GM10847 (cell line): ENCODE results near the gene ZNF689.

Experiments
- POLR2A ChIP-seq: IDR thresholded peaks from 2 replicates; pipeline ENCODE4 v1.6.1; 2011; ENCODE audit not compliant: insufficient read length; ENCODE audit errors: extremely low read depth

Gene ZNF689

GRCh38 chr16:30615358-30616091, 5.3 kb upstream of the ZNF689 start:
- no peak for TF ChIP-seq POLR2A

- TF ChIP-seq POLR2A: no peak
Observed at GRCh38 chr16:30609002-30609925, 925 bp downstream of the ZNF689 start.

GRCh38 chr16:30606004-30606403, 4.2 kb downstream of the ZNF689 start:
- no peak for TF ChIP-seq POLR2A

- no peak for TF ChIP-seq POLR2A
Observed at GRCh38 chr16:30605158-30605557, 5.0 kb downstream of the ZNF689 start.

GRCh38 chr16:30604316-30604947, 5.8 kb downstream of the ZNF689 start:
- TF ChIP-seq POLR2A: no peak

- TF ChIP-seq POLR2A: no peak
Observed at GRCh38 chr16:30603945-30604315, 6.3 kb downstream of the ZNF689 start.

- no peak for TF ChIP-seq POLR2A
Observed at GRCh38 chr16:30602616-30603277, 7.4 kb downstream of the ZNF689 start.

GRCh38 chr16:30601966-30602365, 8.2 kb downstream of the ZNF689 start:
- no peak for TF ChIP-seq POLR2A

- TF ChIP-seq POLR2A: no peak
Observed at GRCh38 chr16:30600929-30601328, 9.3 kb downstream of the ZNF689 start.

GRCh38 chr16:30600215-30600614, 10.0 kb downstream of the ZNF689 start:
- TF ChIP-seq POLR2A: no peak

- TF ChIP-seq POLR2A: no peak
Observed at GRCh38 chr16:30592871-30593270, 17.3 kb downstream of the ZNF689 start.

- TF ChIP-seq POLR2A: no peak
Observed at GRCh38 chr16:30588651-30589050, 21.5 kb downstream of the ZNF689 start.

- TF ChIP-seq POLR2A: peak; percentile 25
Observed at GRCh38 chr16:30585400-30586191, 24.6 kb downstream of the ZNF689 start, which contains the start of gene ZNF785. Gene ZNF785, minus strand, starts transcription at chr16:30585697. Its CDS starts 86 bp downstream, at chr16:30585611.

- no peak for TF ChIP-seq POLR2A
Observed at GRCh38 chr16:30585022-30585399, 25.2 kb downstream of the ZNF689 start.
